ENCODE data around the gene C16orf46.

GRCh38 chr16:81040131-81040530 lies 36.9 kb downstream of the C16orf46 start:
- TF ChIP-seq REST (IDR thresholded peaks at IDR 0.05; ENCODE audit: borderline replicate concordance): no peak
- no peak for TF ChIP-seq REST (CRISPR knock-in tag; IDR thresholded peaks at IDR 0.05; ENCODE audit: low read depth)
- TF ChIP-seq POLR2AphosphoS5 (IDR thresholded peaks at IDR 0.05; ENCODE audit: control insufficient read depth, insufficient read depth, low read depth, low read length): no peak
- TF ChIP-seq ZNF24 (IDR thresholded peaks at IDR 0.05): no peak
- TF ChIP-seq ZNF174 (CRISPR knock-in tag; IDR thresholded peaks at IDR 0.05): no peak
- no peak for TF ChIP-seq TCF7 (IDR thresholded peaks at IDR 0.05; ENCODE audit: borderline replicate concordance)
- no peak for TF ChIP-seq GATAD2B (IDR thresholded peaks at IDR 0.05; ENCODE audit: borderline replicate concordance)
- no peak for TF ChIP-seq SETDB1 (IDR thresholded peaks at IDR 0.05; ENCODE audit: low read length)
- TF ChIP-seq ZNF79 (CRISPR knock-in tag; IDR thresholded peaks at IDR 0.05; ENCODE audit: low read depth): no peak
- no peak for TF ChIP-seq CTCF (IDR thresholded peaks at IDR 0.05 in 2 of 3, conservative IDR thresholded peaks at IDR 0.05 in 1 of 3; ENCODE audit: insufficient read depth in 2 of 3, low read depth in 1 of 3, low read length in 3 of 3)
- no peak for TF ChIP-seq ARID3B (CRISPR knock-in tag; IDR thresholded peaks at IDR 0.05; ENCODE audit: borderline replicate concordance)
